Fibroblast of the aortic adventitia (primary cell): ENCODE data around the gene KRTAP10-9. TPM values are rescaled to one million over a fixed set of nuclear protein-coding genes. Genes with fewer than 3 reads are reported as not detected.
"Not testable (repeated sequence)": the region's sequence is repeated elsewhere in the genome, so short reads cannot be mapped to it uniquely, and the experiment has no call there.

Experiments
- DNase-seq: peaks from one replicate; pipeline ENCODE4 v3.0.0-alpha.2; 2010; ENCODE audit warnings: low read depth
- H3K4me3 ChIP-seq: 2 replicates; pipeline ENCODE4 v1.5.1; 2011; ENCODE audit warnings: low read depth, mild to moderate bottlenecking, control low read depth, low read length, moderate library complexity
- total RNA-seq: library from RNA; depleted of rRNA; stranded (reverse); fragments of >200 nt; gene quantifications from 2 replicates; pipeline ENCODE4 v1.2.3, GENCODE V29; 2012; ENCODE audit warnings: low replicate concordance
- TF ChIP-seq, protein P1 (sequence below): IDR thresholded peaks from 2 replicates; pipeline ENCODE4 v1.5.1; 2011; ENCODE audit warnings: mild to moderate bottlenecking, low read length, control low read depth, inconsistent platforms; ENCODE audit not compliant: insufficient read depth

KRTAP10-9 gene
- total RNA-seq, 1 donor = not detected

DNA sequence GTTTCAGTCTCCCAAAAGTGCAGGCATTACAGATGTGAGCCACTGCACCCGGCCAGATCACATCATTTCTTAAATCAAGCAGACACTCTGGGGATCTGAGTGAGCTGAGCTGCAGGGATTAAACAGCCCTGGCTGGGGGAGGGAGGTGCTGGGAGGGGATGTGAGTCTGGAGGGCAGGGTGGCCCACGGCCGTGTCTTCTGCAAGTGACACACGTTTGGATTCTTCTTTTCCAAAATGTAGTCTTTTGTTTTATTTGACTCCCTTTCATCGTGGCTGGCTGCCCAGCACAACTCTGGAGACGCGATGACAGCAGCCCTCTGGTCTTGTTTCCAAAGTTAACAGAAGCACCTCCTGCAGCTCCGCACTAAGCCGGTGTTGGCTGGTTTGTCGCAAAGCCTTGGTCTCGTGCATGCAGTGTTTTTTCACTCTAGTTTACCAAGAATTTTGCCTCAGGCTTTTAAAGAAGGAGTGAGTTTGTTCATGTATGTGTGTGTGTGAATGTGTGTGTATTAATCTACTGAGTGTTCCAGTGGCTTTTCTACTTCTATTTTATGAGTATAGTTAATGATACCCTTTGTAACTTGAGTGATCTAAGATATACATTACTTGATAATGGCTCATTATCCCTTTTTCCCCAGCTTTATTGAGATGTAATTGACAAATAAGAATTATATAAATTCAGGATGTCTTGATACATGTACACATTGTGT, 43.6 kb upstream of the KRTAP10-9 start:
- peak; percentile 16 for DNase-seq
- no peak overlapping the region for H3K4me3 ChIP-seq
- TF ChIP-seq, protein P1, sequence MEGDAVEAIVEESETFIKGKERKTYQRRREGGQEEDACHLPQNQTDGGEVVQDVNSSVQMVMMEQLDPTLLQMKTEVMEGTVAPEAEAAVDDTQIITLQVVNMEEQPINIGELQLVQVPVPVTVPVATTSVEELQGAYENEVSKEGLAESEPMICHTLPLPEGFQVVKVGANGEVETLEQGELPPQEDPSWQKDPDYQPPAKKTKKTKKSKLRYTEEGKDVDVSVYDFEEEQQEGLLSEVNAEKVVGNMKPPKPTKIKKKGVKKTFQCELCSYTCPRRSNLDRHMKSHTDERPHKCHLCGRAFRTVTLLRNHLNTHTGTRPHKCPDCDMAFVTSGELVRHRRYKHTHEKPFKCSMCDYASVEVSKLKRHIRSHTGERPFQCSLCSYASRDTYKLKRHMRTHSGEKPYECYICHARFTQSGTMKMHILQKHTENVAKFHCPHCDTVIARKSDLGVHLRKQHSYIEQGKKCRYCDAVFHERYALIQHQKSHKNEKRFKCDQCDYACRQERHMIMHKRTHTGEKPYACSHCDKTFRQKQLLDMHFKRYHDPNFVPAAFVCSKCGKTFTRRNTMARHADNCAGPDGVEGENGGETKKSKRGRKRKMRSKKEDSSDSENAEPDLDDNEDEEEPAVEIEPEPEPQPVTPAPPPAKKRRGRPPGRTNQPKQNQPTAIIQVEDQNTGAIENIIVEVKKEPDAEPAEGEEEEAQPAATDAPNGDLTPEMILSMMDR = no peak

DNA sequence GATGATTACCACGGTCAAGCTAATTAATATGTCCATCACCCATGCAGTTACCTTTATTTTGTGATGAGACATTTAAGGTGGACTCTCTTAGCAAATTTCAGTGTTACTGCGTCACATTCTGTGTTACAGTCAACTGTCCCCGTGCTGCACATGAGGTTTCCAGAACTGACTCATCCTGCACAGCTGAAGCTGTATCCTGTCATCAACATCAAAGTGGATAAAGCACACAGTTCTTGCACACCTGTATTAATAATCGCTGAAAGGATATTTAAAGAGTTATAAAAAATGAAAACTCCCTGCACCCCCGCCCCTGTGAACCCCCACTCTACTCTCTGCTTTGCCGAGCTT, 43.1 kb upstream of the KRTAP10-9 start:
- H3K4me3 ChIP-seq = no peak overlapping the region
- DNase-seq = no peak
- TF ChIP-seq, protein P1 = no peak

DNA sequence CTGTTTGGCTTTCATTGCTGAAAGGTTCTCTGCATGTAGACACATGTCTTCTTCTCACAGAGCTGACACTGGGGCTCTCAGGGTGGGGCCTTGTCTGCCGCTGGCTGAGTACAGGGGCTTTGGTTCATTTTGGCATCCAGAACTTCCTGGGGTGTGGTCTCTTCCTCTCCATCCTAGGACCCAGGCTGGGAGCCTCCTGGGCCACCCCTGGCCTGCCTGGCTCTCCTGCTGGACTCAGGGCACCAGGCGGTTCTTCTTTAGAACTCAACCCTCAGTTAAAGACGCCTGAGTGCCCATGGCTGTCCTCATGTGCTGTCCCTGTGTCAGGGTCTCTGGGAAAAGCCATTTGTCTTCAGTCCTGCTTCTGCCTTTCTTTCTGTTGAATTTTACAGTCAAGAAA, 41.0 kb upstream of the KRTAP10-9 start:
- no peak overlapping the region for H3K4me3 ChIP-seq
- TF ChIP-seq, protein P1 = no peak
- DNase-seq = no peak

DNA sequence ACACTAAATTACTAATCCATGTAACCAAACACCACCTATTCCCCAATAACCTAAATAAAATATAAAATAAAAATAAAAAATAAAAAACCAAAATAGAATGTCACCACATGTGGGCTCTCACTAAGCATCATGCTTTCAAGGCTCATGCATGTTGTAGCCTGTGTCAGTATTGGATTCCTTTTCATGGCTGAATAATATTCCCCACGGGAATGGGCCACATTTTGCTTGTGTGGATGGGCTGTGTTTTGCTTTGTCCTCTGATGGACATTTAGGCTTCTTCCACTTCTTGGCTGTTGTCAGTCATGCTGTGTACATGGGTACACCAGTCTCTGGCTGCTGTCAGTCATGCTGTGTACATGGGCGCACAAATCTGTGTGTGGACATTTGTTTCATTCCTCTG, 37.8 kb upstream of the KRTAP10-9 start:
- H3K4me3 ChIP-seq = no peak overlapping the region
- DNase-seq = no peak
- TF ChIP-seq, protein P1 = no peak

DNA sequence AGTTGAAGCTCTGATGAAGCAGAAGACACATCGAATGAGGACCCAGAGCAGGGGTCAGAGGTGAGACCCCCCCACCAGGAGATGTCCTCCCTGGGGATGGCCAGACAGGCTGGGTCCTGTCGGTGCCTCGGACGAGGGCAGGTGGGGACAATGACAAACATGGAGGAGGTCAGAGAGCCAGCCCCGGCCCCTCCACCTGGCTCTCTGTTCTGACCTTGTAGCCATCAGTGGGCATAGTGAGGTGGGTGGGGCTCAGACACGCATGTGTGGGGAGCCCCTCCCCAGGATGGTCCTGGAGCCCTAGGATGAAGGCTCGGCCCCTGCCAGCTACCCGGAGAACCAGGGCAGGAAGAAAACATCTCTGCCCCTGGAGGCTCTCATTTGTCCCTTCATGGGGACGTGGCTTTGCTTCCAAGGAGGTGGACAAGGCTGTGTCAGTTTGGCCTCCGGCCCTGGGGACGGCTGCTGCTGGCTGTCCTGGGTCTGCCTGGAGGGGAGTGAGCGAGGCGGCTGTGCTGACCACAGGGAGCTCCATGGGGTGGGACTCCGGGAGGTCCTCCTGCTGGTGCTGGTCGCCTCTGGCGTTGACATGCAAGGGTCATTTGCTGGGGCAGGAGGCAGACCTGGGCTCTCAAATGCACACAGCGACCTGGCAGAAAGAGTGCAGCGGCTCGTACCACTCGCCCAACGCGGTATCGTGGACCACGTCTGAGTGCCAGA, 37.1 kb upstream of the KRTAP10-9 start:
- TF ChIP-seq, protein P1 = no peak
- H3K4me3 ChIP-seq = no peak overlapping the region
- no peak for DNase-seq

DNA sequence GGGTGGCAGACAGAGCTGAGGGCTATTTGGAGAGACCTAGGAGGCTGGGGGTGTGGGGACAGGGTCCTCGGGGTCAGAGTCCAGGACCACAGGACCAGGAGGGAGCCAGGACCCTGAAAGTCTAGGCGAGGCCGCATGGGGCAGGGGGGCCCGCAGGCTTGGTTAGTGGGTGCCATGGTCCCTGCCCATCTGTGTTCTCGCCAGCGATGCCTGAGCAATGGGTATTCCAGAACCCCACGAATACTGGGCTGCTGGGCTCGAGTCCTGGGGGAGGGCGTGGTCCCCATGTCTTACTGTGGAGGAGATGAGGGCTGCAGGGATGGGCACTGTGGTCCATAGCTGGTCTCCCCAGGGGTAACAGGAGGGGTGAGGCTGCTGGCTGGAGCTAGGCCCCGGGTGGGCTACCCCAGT, 36.6 kb upstream of the KRTAP10-9 start:
- DNase-seq = no peak
- TF ChIP-seq, protein P1 = no peak
- no peak overlapping the region for H3K4me3 ChIP-seq

DNA sequence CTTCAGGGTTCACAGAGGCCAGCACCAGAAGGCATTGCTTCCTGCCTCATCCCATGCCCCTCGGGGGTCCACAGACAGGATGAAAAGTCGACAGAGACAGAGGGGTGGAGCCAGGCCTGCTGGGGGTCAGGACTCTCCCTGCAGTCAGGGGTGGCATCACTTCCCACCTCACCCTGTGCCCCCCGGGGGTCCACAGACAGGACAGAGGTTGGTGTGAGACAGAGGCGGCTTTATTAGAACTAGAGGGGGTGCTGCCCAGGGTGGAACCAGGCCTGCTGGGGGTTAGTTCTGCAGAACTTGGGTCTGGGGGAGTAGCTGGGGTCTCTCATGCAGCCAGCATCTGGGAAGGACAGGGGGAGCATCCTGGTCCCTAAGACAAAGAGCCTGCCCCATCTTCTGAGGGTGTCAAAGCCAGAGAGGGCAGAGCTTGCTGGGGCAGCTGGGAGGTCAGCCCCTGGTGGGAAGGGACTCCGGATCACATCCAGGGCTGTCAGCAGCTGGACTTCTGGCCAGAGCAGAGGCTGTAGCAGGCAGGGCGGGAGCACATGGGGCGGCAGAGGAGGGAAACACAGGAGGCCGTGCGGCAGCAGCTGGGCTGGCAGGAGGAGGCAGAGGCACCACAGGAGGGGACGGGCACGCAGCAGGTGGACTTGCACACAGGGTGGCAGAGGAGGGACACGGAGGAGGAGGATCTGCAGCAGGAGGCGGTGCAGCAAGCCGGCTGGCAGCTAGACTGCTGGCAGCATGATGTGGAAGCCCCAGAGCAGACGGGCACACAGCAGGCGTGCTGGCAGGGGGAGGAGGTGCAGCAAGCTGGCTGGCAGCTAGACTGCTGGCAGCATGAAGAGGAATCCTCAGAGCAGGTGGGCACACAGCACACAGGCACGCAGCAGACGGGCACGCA, 35.7 kb upstream of the KRTAP10-9 start:
- not testable (repeated sequence) for DNase-seq, H3K4me3 ChIP-seq

DNA sequence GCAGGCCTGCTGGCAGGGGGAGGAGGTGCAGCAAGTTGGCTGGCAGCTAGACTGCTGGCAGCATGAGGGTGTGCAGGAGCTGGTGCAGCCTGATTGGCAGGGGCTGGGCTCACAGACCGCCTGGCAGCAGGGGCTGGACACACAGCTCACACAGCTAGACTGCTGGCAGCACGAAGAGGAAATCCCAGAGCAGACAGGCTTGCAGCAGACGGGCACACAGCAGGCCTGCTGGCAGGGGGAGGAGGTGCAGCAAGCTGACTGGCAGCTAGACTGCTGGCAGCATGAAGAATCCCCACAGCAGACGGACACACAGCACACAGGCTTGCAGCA, 35.1 kb upstream of the KRTAP10-9 start:
- H3K4me3 ChIP-seq, DNase-seq: not testable (repeated sequence)
